Measurements from ENCODE around the gene SYT17.

The SYT17 gene

DNA sequence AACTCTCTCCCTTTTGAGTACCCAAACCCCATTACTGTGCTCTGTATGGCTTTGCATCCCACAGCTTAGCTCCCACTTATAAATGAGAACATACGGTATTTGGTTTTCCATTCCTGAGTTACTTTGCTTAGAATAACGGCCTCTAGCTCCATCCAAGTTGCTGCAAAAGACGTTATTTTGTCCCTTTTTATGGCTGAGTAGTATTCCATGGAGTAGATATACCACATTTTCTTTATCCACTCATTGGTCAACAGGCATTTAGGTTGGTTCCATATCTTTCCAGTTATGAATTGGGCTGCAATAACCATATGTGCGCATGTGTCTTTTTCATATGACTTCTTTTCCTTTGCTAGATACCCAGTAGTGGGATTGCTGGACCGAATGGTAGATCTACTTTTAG is 19.9 kb upstream of the SYT17 start:
- Histone ChIP-seq H3K27me3 (no peaks in the 10 kb centered on the region), H3K9me3 (no peaks in the 10 kb centered on the region), H3K27ac (no peak overlapping the region), H3K36me3 (no peaks in the 10 kb centered on the region), H3K4me1 (no peaks in the 10 kb centered on the region), H3K4me3 (no peak overlapping the region)
- DNase-seq: no peak
- intact Hi-C loops (cut with DNase I; ENCODE audit: low total_unique reads): no loop called here
- TF ChIP-seq, protein P1, sequence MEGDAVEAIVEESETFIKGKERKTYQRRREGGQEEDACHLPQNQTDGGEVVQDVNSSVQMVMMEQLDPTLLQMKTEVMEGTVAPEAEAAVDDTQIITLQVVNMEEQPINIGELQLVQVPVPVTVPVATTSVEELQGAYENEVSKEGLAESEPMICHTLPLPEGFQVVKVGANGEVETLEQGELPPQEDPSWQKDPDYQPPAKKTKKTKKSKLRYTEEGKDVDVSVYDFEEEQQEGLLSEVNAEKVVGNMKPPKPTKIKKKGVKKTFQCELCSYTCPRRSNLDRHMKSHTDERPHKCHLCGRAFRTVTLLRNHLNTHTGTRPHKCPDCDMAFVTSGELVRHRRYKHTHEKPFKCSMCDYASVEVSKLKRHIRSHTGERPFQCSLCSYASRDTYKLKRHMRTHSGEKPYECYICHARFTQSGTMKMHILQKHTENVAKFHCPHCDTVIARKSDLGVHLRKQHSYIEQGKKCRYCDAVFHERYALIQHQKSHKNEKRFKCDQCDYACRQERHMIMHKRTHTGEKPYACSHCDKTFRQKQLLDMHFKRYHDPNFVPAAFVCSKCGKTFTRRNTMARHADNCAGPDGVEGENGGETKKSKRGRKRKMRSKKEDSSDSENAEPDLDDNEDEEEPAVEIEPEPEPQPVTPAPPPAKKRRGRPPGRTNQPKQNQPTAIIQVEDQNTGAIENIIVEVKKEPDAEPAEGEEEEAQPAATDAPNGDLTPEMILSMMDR (IDR thresholded peaks at IDR 0.05): no peak

DNA sequence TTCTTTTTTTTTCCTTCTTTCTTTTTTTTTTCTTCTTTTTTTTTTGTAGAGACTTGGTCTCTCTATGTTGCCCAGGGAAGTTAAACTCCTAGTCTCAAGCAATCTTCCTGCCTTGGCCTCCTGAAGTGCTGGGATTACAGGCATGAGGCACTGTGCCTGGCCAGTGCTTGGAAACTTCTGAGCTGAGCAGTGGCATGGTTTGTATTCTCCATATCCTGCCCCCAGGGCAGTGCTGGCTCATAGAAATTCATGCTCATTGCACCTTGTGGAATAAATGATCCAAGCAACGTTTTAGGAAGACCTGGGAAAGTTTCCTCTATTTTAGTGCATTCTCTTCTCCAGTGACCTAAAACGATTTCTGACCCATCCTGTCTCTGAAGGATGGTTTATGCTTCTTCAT is 16.7 kb upstream of the SYT17 start:
- intact Hi-C loops (cut with DNase I; ENCODE audit: low total_unique reads): no loop called here
- TF ChIP-seq, protein P1 (IDR thresholded peaks at IDR 0.05): no peak
- H3K4me3 ChIP-seq: no peak overlapping the region
- H3K9me3 ChIP-seq: peaks cover 0 to 4% (median 2%) of the 10 kb centered on the region in 3 donors
- no peaks in the 10 kb centered on the region for H3K36me3 ChIP-seq
- H3K27ac ChIP-seq: no peak overlapping the region
- no peaks in the 10 kb centered on the region for H3K4me1 ChIP-seq
- no peaks in the 10 kb centered on the region for H3K27me3 ChIP-seq
- no peak for DNase-seq

DNA sequence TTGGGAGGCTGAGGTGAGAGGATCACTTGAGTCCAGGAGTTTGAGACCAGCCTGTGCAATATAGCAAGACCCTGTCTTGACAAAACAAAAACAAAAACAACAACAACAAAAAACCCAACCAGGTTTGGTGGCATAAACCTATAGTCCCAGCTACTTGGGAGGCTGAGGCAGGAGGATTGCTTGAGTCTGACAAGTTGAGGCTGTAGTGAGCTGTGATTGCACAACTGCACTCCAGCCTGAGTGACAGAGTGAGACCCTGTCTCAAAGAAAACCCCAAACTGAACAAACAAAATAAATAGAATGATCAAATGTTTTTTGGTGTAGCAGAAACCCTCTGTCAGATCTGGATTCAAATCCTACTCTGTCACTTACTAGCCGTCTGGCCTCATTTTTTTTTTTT is 16.0 kb upstream of the SYT17 start:
- Histone ChIP-seq H3K9me3 (peaks cover 0 to 4% (median 2%) of the 10 kb centered on the region in 3 donors), H3K36me3 (no peaks in the 10 kb centered on the region), H3K27me3 (no peaks in the 10 kb centered on the region), H3K4me3 (no peak overlapping the region), H3K4me1 (no peaks in the 10 kb centered on the region), H3K27ac (no peak overlapping the region)
- intact Hi-C loops (cut with DNase I; ENCODE audit: low total_unique reads): no loop called here
- no peak for DNase-seq
- TF ChIP-seq, protein P1 (IDR thresholded peaks at IDR 0.05): no peak

DNA sequence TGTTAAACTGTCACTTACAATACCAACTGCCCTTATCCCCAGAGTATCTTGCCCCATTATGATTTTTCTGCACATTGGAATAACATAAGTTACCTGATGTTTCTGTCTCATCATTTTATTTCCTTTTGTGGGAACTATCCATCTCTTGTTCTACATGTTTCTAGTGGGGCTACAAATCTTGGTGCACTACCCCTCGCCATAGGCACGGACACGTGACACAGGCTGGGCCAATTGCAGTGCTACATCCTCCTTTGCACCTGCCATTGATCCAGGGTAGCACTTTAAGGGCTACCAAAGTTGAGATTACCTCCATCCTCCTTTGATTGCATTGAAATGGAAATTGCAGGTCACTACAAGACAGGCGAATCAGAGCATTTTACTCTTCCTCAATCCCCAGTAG is 14.2 kb upstream of the SYT17 start:
- Histone ChIP-seq H3K27ac (no peak overlapping the region), H3K4me3 (no peak overlapping the region), H3K9me3 (peaks cover 0 to 4% (median 2%) of the 10 kb centered on the region in 3 donors), H3K27me3 (no peaks in the 10 kb centered on the region), H3K4me1 (no peaks in the 10 kb centered on the region), H3K36me3 (no peaks in the 10 kb centered on the region)
- intact Hi-C loops (cut with DNase I; ENCODE audit: low total_unique reads): no loop called here
- DNase-seq: no peak
- TF ChIP-seq, protein P1 (IDR thresholded peaks at IDR 0.05): no peak

DNA sequence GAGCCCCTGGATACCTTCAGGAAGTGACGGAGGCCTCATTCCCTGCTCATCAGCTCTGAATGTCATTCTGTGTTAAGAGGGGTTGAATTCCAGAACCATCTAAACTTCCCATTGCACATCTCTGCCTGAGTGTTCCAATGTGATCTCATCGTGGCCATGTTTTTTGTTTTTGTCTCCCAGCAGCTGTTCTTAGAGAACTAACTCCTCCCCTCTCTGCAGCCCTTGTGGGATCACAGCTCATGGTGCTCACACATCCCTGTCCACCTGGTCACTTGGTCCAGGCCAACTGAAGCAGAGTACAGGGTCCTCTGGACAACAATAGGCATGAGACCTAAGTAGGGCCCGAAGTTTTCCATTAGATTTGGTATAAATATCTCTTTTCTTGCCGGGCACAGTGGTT is 6.0 kb upstream of the SYT17 start:
- no peaks in the 10 kb centered on the region for H3K4me1 ChIP-seq
- no peak overlapping the region for H3K4me3 ChIP-seq
- TF ChIP-seq, protein P1 (IDR thresholded peaks at IDR 0.05): no peak
- intact Hi-C loops (cut with DNase I; ENCODE audit: low total_unique reads): no loop called here
- H3K27me3 ChIP-seq: peaks cover 0 to 8% of the 10 kb centered on the region in 2 donors
- H3K9me3 ChIP-seq: no peaks in the 10 kb centered on the region
- H3K27ac ChIP-seq: no peak overlapping the region
- H3K36me3 ChIP-seq: no peaks in the 10 kb centered on the region
- no peak for DNase-seq

DNA sequence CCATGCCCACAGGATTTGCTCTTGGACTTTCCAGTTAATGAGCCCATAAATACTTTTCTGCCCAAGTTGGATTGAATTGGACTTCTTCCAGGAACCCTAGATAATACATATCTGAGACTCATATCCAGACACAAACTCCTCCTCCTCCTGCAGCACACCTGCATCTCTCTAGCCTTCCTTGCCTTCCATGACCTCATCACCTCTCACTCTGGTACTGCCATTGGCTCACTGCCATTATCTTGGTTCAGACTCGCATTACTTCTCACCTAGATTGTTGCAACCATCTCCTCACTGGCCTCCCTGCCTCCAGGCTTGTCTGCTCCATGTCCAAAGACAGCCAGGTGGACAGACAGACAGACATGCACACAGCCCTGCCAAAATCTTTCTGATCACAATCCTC is 4.8 kb upstream of the SYT17 start:
- DNase-seq: no peak
- no peak overlapping the region for H3K4me3 ChIP-seq
- H3K36me3 ChIP-seq: no peaks in the 10 kb centered on the region
- no peak overlapping the region for H3K27ac ChIP-seq
- peaks cover 0 to 16% of the 10 kb centered on the region in 2 donors for H3K27me3 ChIP-seq
- H3K4me1 ChIP-seq: peaks cover 0 to 9% (median 8%) of the 10 kb centered on the region in 4 donors
- intact Hi-C loops (cut with DNase I; ENCODE audit: low total_unique reads): no loop called here
- no peaks in the 10 kb centered on the region for H3K9me3 ChIP-seq
- TF ChIP-seq, protein P1 (IDR thresholded peaks at IDR 0.05): no peak

All from tibial artery (tissue), 4 donors.